ENCODE results near the gene CRACR2B. TPM values are rescaled to one million over a fixed set of nuclear protein-coding genes. Genes with fewer than 3 reads are reported as not detected.

The CRACR2B gene
- total and polyA plus RNA-seq, 11 donors, result 8.8 to 43.5 (median 17.7) TPM

DNA sequence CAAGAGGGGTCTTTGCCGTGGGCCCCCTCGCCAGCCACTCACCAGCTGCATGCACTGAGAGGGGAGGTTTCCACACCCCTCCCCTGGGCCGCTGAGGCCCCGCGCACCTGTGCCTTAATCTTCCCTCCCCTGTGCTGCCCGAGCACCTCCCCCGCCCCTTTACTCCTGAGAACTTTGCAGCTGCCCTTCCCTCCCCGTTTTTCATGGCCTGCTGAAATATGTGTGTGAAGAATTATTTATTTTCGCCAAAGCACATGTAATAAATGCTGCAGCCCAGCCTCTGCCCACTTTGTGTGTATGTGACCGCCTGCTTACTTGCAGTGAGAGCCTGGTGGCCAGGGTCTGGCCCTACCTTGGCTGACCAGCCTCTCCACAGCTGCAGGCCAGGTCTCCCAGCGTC lies 2.8 kb upstream of the CRACR2B start:
- ATAC-seq, result no peak
- peaks cover 0 to 43% (median 30%) of the 10 kb centered on the region in 9 donors for H3K36me3 ChIP-seq
- DNase-seq, result no peak
- H3K9me3 ChIP-seq, result no peaks in the 10 kb centered on the region
- H3K4me1 ChIP-seq, result peaks cover 10 to 76% (median 59%) of the 10 kb centered on the region in 12 donors
- intact Hi-C loops (cut with DNase I), result no loop called here
- 84 to 93% (median 86%) methylated on average over 10 to 11 of the region's 11 CpGs for WGBS, 4 donors
- H3K4me3 ChIP-seq, result no peak overlapping the region
- H3K27me3 ChIP-seq, result peaks cover 0 to 14% (median 0%) of the 10 kb centered on the region in 9 donors
- no peak overlapping the region for H3K27ac ChIP-seq
- TF ChIP-seq CTCF (IDR thresholded peaks at IDR 0.05), result no peak
- no peak for TF ChIP-seq POLR2A (IDR thresholded peaks at IDR 0.05)

DNA sequence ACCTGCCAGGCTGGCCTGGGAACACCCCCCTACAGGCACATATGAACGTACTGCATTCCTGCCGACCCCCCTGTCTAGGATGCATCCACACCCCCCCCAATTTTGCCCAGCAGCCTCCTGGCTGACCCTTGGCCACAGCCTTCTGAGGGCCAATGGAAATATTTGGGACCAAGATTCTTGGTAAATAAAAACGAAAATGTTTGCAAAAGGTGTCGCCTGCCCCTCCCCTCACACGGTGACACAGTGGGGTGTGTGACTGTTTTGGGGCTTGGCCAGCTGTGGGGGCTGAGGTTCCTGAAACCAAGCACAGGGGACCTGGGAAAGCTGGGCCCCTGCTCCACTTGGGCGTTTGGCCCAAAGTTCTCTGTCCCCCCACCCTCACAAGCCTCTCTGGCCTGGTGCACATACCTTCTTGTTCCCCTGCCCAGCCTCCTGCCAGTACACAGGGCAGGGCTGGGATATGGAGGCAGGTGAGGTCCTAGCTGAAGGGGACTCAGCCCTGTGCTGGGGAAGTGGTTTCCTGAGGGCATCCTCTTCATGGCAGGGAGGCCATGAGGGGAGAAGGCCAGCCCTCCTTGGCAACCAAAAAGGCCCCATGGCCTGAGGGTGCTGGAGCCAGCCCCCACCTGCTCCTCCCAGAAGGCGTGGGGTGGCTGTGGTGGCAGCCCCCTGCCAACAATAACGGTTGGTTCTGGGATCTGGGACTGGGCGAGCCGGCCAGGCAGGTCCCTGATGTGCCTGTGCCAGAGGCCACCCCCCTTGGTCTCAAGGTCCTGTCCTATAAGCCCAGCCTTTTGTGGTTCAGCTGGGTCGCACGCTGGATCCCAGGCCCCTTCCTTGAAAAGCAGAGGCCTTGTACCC lies 2.1 kb upstream of the CRACR2B start:
- peaks cover 10 to 78% (median 63%) of the 10 kb centered on the region in 12 donors for H3K4me1 ChIP-seq
- H3K27me3 ChIP-seq, result peaks cover 0 to 21% (median 0%) of the 10 kb centered on the region in 9 donors
- peaks cover 0 to 43% (median 30%) of the 10 kb centered on the region in 9 donors for H3K36me3 ChIP-seq
- H3K27ac ChIP-seq, result peak overlapping the region in 2 of 12 donors; percentile 82 to 91
- ATAC-seq, result no peak
- no peaks in the 10 kb centered on the region for H3K9me3 ChIP-seq
- TF ChIP-seq POLR2A (IDR thresholded peaks at IDR 0.05) (no peak), CTCF (IDR thresholded peaks at IDR 0.05) (no peak)
- 74 to 88% (median 85%) methylated on average over 6 to 12 of the region's 12 CpGs for WGBS, 4 donors
- no peak for DNase-seq
- no peak overlapping the region for H3K4me3 ChIP-seq
- intact Hi-C loops (cut with DNase I), result no loop called here

DNA sequence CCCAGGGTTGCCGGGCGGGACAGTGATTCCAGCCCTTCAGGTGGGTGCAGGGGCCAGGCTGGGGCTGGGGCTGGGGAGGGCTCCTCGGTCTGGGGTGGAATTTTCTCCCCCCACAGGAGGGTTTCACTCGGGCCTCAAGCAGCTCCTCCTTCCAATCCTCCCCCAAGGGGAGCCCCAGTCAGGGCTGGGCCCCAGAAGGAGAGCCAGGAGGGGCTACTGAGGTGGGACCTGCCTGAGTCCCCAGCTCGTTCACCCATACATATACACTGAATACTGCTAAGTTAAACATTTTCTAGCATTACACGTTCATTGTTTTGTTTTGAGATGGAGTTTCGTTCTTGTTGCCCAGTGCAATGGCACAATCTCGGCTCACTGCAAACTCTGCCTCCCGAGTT lies 1.5 kb upstream of the CRACR2B start:
- H3K9me3 ChIP-seq, result no peaks in the 10 kb centered on the region
- intact Hi-C loops (cut with DNase I), result no loop called here
- peaks cover 0 to 27% (median 0%) of the 10 kb centered on the region in 9 donors for H3K27me3 ChIP-seq
- DNase-seq (no peak), ATAC-seq (no peak)
- TF ChIP-seq CTCF (IDR thresholded peaks at IDR 0.05) (no peak), POLR2A (IDR thresholded peaks at IDR 0.05) (no peak)
- WGBS, 4 donors, result 74 to 88% (median 82%) methylated on average over 7 to 9 of the region's 9 CpGs
- peak overlapping the region in 5 of 12 donors; percentile 55 to 63 (median 61) for H3K4me3 ChIP-seq
- H3K27ac ChIP-seq, result peak overlapping the region in 11 of 12 donors; percentile 71 to 91 (median 82)
- H3K36me3 ChIP-seq, result peaks cover 0 to 43% (median 30%) of the 10 kb centered on the region in 9 donors
- peaks cover 4 to 78% (median 63%) of the 10 kb centered on the region in 12 donors for H3K4me1 ChIP-seq

- Histone ChIP-seq H3K9me3 (no peaks in the 10 kb centered on the region), H3K4me3 (peak overlapping the region; percentile 39 to 69 (median 60)), H3K36me3 (peaks cover 0 to 40% (median 30%) of the 10 kb centered on the region in 9 donors), H3K4me1 (peaks cover 2 to 78% (median 60%) of the 10 kb centered on the region in 12 donors), H3K27ac (peak overlapping the region; percentile 71 to 91 (median 83)), H3K27me3 (peaks cover 0 to 33% (median 0%) of the 10 kb centered on the region in 9 donors)
- TF ChIP-seq POLR2A (IDR thresholded peaks at IDR 0.05) (no peak), CTCF (IDR thresholded peaks at IDR 0.05) (no peak)
- 2 to 6% (median 4%) methylated on average over 12 to 22 of the region's 22 CpGs for WGBS, 4 donors
- intact Hi-C loops (cut with DNase I), result no loop called here
- peak in 1 of 4 donors; percentile 0 for ATAC-seq
- peak in 1 of 5 donors; percentile 63 for DNase-seq
These were observed 928 bp upstream of the CRACR2B start for GRCh38 chr11:826836-827145.

Data from heart left ventricle (tissue), 16 donors.